Common myeloid progenitor, CD34-positive (primary cell): ENCODE results near the gene PLCL1.

Experiments used
- CTCF ChIA-PET: fragments of 350-600 bp; sonication (Branson Sonifier 250); formaldehyde crosslinking; loops from one replicate; lab custom pipeline; 2021; ENCODE audit warnings: antibody characterized with exemption; lab: Charles Lee
- POLR2A ChIA-PET: fragments of 350-600 bp; sonication (Branson Sonifier 250); formaldehyde crosslinking; loops from one replicate; lab custom pipeline; 2021; ENCODE audit warnings: antibody characterized with exemption; lab: Charles Lee
- DNase-seq, 3 donors: peaks; one replicate each; pipeline versions ENCODE4 v3.0.0 to v3.0.0-alpha.2; 2013
- H3K27ac ChIP-seq, 2 experiments: 1 replicate in 1 of 2; 2 replicates in 1 of 2; pipeline ENCODE4 v1.7.0; 2013; ENCODE audit warnings: inconsistent platforms in 2 of 2, low read length in 2 of 2, mild to moderate bottlenecking in 2 of 2, low read depth in 1 of 2, moderate library complexity in 1 of 2; ENCODE audit not compliant: severe bottlenecking in 2 of 2, insufficient read depth in 1 of 2, poor library complexity in 1 of 2
- H3K27me3 ChIP-seq, 5 experiments: replicated peaks in 2 of 5; 1 replicate in 3 of 5; 2 replicates in 2 of 5; pipeline versions ENCODE4 v1.6.1 to v1.7.0; 2013; ENCODE audit warnings: low read length in 4 of 5, mild to moderate bottlenecking in 2 of 5, moderate library complexity in 2 of 5, inconsistent platforms in 1 of 5; ENCODE audit not compliant: insufficient read depth in 5 of 5, control insufficient read depth in 4 of 5
- H3K36me3 ChIP-seq, 4 experiments: 1 replicate in 2 of 4; 2 replicates in 2 of 4; pipeline versions ENCODE4 v1.6.1 to v1.7.0; 2013; ENCODE audit warnings: low read length in 3 of 4, control low read depth in 1 of 4, mild to moderate bottlenecking in 1 of 4; ENCODE audit not compliant: control insufficient read depth in 4 of 4, insufficient read depth in 4 of 4
- H3K4me1 ChIP-seq, 4 experiments: 1 replicate in 3 of 4; 2 replicates in 1 of 4; pipeline versions ENCODE4 v1.6.1 to v1.7.1; 2013; ENCODE audit warnings: low read length in 3 of 4, mild to moderate bottlenecking in 3 of 4, control low read depth in 1 of 4, inconsistent platforms in 1 of 4, moderate library complexity in 1 of 4; ENCODE audit not compliant: control insufficient read depth in 4 of 4, insufficient read depth in 4 of 4; ENCODE audit errors: control extremely low read depth in 1 of 4
- H3K4me3 ChIP-seq, 7 experiments: 1 replicate in 4 of 7; 2 replicates in 3 of 7; pipeline versions ENCODE4 v1.5.1 to v1.7.0; 2013; ENCODE audit warnings: mild to moderate bottlenecking in 7 of 7, low read length in 6 of 7, moderate library complexity in 6 of 7, inconsistent platforms in 2 of 7, low read depth in 2 of 7, control low read depth in 1 of 7; ENCODE audit not compliant: insufficient read depth in 4 of 7, control insufficient read depth in 1 of 7; ENCODE audit errors: extremely low read depth in 1 of 7
- H3K9me3 ChIP-seq, 5 experiments: 1 replicate in 4 of 5; 2 replicates in 1 of 5; pipeline versions ENCODE4 v1.6.1 to v1.7.1; 2013; ENCODE audit warnings: low read length in 4 of 5, mild to moderate bottlenecking in 2 of 5, inconsistent platforms in 1 of 5, low read depth in 1 of 5, moderate library complexity in 1 of 5; ENCODE audit not compliant: control insufficient read depth in 4 of 5, insufficient read depth in 2 of 5; ENCODE audit errors: control extremely low read depth in 1 of 5
- WGBS: methylation state at CpG from one replicate; pipeline ENCODE4 v1.1.5; 2013; ENCODE audit not compliant: insufficient coverage; 5-methylcytosine and 5-hydroxymethylcytosine counted together

Gene PLCL1

DNA sequence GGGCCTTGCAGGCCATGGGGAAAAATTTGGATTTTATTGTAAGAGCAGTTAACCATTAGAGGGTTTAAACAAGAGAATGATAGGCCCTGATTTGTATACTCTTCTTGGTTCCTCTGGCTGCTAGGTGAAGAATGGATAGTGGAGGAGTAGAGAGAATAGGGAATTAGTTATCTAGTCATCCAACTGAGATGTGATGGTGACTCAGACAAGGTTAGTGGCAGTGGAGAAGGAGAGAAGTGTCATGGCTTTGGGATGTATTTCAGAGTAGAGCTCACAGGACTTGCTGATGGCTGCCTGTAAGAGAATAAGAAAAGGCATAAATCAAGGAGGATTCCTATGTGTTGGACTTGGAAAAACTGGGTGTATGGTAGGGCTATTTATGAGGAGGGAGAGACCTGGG, 169.4 kb downstream of the PLCL1 start:
- Histone ChIP-seq H3K4me1 (no peaks in the 10 kb centered on the region), H3K27ac (no peak overlapping the region), H3K27me3 (no peaks in the 10 kb centered on the region), H3K4me3 (no peak overlapping the region), H3K36me3 (no peaks in the 10 kb centered on the region), H3K9me3 (peaks cover 0 to 1% (median 0%) of the 10 kb centered on the region in 5 experiments)
- DNase-seq: no peak
- POLR2A ChIA-PET: no interaction called here
- CTCF ChIA-PET: interaction anchor here (0.6 kb wide), 1 partner anchor 8 kb away, joined by 3 read pairs; no protein-coding TSS in a partner anchor

DNA sequence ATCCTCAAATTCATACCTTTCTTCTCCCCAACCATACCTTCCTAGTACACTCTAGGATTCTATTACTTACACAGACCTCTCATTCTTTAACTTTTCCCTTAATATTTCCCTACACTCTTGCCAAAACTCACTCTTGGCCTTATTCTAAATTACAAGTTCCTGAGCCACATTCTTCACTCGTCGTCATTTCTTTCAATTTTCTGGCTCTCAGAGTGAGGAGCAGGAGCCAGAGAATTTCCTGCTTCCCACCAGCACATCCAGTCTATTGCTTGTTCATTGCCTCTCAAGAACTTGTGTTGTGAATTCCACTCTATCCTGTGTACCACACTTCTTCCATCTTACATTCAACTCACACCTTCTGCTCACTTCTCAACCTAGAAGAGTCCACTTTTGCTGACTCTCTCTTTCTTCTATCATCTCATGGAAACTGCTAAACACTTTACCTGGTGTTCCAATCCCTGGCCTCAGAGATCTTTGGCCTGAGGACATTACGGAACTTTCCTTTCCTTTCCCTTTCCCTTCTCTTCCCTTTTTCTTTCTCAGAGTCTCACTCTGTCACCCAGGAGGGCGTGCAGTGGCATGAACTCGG, 171.6 kb downstream of the PLCL1 start:
- POLR2A ChIA-PET: no interaction called here
- WGBS: 96% methylated on average over 4 of the region's 5 CpGs

DNA sequence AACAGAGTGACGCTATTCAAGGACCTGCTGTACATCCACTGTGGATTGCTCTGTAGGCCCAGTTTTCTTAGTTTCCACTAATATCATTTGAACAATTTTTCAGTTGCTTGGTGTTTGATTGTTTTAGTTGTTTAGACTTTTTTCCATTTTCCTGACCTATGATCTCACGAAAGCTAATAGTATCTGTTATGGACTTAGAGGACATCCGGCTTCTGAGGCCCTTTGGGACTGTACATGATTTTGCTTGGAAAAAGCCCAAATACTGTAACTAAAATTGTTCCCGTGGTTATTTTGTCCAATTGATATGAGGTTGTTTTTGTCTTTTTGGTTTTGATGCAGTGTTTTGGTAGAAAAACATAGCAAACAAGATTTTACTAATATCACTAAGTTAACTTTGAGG, 174.6 kb downstream of the PLCL1 start:
- no peaks in the 10 kb centered on the region for H3K27me3 ChIP-seq
- no peak overlapping the region for H3K4me3 ChIP-seq
- no CpG with 5 or more reads among the region's 4 CpGs for WGBS
- no peaks in the 10 kb centered on the region for H3K36me3 ChIP-seq
- no peaks in the 10 kb centered on the region for H3K4me1 ChIP-seq
- DNase-seq: no peak
- POLR2A ChIA-PET: no interaction called here
- CTCF ChIA-PET: interaction anchor here (1.5 kb wide), 1 partner anchor 51 kb away, joined by 3 read pairs; no protein-coding TSS in a partner anchor
- no peaks in the 10 kb centered on the region for H3K9me3 ChIP-seq
- H3K27ac ChIP-seq: no peak overlapping the region

More for the DNA sequence above, 171.6 kb downstream of the PLCL1 start:
- Histone ChIP-seq H3K4me1 (no peaks in the 10 kb centered on the region), H3K4me3 (no peak overlapping the region), H3K27me3 (no peaks in the 10 kb centered on the region), H3K36me3 (no peaks in the 10 kb centered on the region), H3K9me3 (no peaks in the 10 kb centered on the region), H3K27ac (no peak overlapping the region)
- no peak for DNase-seq
- CTCF ChIA-PET: no interaction called here

DNA sequence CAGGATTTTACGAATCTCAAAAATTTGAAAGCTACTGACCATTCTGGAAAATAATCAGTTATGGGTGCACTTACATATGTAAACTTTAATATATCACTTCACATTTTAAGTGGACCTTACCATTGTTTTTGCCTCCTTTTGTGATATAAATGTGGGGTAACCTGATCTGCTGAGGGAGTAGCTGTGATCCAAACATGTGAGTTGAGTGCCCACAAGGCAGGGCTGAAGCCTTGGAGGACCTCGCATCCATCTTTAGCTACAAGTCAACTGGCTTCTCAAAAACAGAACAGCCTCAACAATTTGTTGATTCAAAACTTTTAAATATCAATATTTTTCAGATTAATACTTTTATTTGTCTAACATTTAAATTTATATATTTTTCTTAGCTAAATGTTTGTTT, 178.2 kb downstream of the PLCL1 start:
- POLR2A ChIA-PET: no interaction called here
- Histone ChIP-seq H3K36me3 (no peaks in the 10 kb centered on the region), H3K27ac (no peak overlapping the region), H3K4me1 (no peaks in the 10 kb centered on the region), H3K9me3 (no peaks in the 10 kb centered on the region), H3K27me3 (no peaks in the 10 kb centered on the region), H3K4me3 (no peak overlapping the region)
- DNase-seq: no peak
- no CpG with 5 or more reads among the region's 2 CpGs for WGBS
- CTCF ChIA-PET: interaction anchor here (0.6 kb wide), 1 partner anchor 9 kb away, joined by 3 read pairs; no protein-coding TSS in a partner anchor

DNA sequence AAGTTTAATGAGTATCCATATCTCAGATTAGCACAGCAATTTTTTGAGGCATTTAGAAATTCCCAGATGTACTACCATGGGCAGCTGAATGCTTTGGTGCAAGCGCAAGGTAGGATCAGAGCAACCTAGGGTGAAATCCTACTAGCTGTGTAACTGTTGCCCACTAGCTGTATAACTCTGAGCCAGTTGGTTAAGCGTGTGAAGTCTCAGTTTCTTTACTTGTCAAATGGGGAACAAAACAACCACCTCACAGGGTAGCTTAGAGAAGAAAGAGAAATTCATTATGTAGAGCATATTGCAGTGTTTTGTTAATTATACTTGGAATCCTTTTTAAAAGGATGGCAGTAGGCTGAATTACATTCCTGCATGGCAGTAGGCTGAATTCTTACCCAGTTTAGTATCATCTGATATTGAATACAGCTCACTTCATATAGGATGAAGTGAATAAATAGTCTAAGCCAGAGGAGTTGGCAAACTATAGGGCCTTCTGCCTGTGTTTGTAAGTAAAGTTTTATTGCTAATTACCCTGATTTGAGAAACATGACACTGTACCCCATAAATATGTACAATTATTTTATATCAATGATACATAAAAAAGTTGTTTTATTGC, 180.7 kb downstream of the PLCL1 start:
- WGBS: 100% methylated on average over 2 of the region's 2 CpGs
- no peak overlapping the region for H3K4me3 ChIP-seq
- H3K9me3 ChIP-seq: no peaks in the 10 kb centered on the region
- no peak for DNase-seq
- H3K4me1 ChIP-seq: no peaks in the 10 kb centered on the region
- no peak overlapping the region for H3K27ac ChIP-seq
- no peaks in the 10 kb centered on the region for H3K36me3 ChIP-seq
- ChIA-PET CTCF (interaction anchor here (1.3 kb wide), 1 partner anchor 14 kb away, joined by 3 read pairs; no protein-coding TSS in a partner anchor), POLR2A (no interaction called here)
- no peaks in the 10 kb centered on the region for H3K27me3 ChIP-seq

DNA sequence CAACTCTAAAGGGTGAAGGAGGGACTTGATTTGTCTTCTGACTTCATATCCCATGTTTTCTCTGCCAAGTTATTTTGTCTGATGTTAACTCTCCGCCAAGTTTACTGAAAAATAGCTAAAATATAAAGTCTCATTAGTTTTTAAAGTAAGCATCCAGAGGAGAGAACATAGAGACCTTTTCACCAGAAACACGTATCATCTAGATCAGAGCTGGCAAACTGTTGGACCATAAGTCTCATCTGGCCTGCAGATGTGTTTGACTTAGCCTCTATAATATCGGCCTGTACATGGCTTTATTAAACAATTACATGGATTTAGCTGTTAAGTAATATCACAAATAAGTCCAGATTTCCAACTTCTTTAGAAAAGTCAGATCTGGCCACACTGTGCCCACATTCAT, 182.6 kb downstream of the PLCL1 start:
- ChIA-PET POLR2A (no interaction called here), CTCF (no interaction called here)
- 100% methylated on average over 1 of the region's 3 CpGs for WGBS
- no peak for DNase-seq
- Histone ChIP-seq H3K9me3 (no peaks in the 10 kb centered on the region), H3K4me3 (no peak overlapping the region), H3K27ac (no peak overlapping the region), H3K27me3 (no peaks in the 10 kb centered on the region), H3K4me1 (no peaks in the 10 kb centered on the region), H3K36me3 (no peaks in the 10 kb centered on the region)

DNA sequence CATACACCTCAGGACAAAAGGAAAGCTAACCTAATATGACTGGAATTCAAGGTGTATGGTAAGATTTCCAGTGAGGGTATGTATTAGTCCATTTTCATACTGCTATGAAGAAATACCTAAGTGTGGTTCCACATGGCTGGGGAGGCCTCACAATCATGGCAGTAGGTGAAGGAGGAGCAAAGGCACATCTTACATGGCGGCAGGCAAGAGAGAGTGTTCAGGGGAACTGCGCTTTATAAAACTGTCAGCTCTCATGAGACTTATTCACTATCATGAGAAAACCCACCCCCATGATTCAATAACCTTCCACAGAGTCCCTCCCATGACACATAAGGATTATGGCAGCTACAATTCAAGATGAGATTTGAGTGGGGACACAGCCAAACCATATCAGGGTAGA, 186.0 kb downstream of the PLCL1 start:
- DNase-seq: no peak
- POLR2A ChIA-PET: no interaction called here
- CTCF ChIA-PET: no interaction called here

More for the DNA sequence above, 186.0 kb downstream of the PLCL1 start:
- no peak overlapping the region for H3K27ac ChIP-seq
- no CpG with 5 or more reads among the region's 2 CpGs for WGBS
- H3K4me1 ChIP-seq: peaks cover 0 to 1% (median 0%) of the 10 kb centered on the region in 4 experiments
- H3K36me3 ChIP-seq: no peaks in the 10 kb centered on the region
- H3K27me3 ChIP-seq: no peaks in the 10 kb centered on the region
- no peaks in the 10 kb centered on the region for H3K9me3 ChIP-seq
- H3K4me3 ChIP-seq: no peak overlapping the region
